CD4-positive, CD25-positive, alpha-beta regulatory T cell (primary cell): ENCODE measurements around the gene CYSRT1. TPM values are rescaled to one million over a fixed set of nuclear protein-coding genes. Genes with fewer than 3 reads are reported as not detected.
"Not testable (repeated sequence)": the region's sequence is repeated elsewhere in the genome, so short reads cannot be mapped to it uniquely, and the experiment has no call there.

Source experiments
- ATAC-seq, 2 donors: fragments of 150-1000 bp; cut with Tn5 transposase; one replicate each; pipeline ENCODE4 v1.10.0; 2021; ENCODE audit warnings: low read depth in 2 of 2, moderate number of reproducible peaks in 2 of 2, moderate library complexity in 1 of 2
- DNase-seq, 3 donors: peaks; one replicate each; pipeline versions ENCODE4 v3.0.0 to v3.0.0-alpha.2; 2012 to 2022; ENCODE audit warnings: mixed read lengths in 1 of 3
- H3K27ac ChIP-seq: one replicate; pipeline ENCODE4 v1.7.0; 2013; ENCODE audit warnings: mild to moderate bottlenecking, low read length; ENCODE audit not compliant: insufficient read depth, poor library complexity, severe bottlenecking
- H3K27me3 ChIP-seq: one replicate; pipeline ENCODE4 v1.7.0; 2013; ENCODE audit warnings: low read length; ENCODE audit not compliant: control insufficient read depth, insufficient read depth
- H3K36me3 ChIP-seq: one replicate; pipeline ENCODE4 v1.7.0; 2013; ENCODE audit warnings: mild to moderate bottlenecking, low read length, moderate library complexity; ENCODE audit not compliant: control insufficient read depth, insufficient read depth
- H3K4me1 ChIP-seq: 2 replicates; pipeline ENCODE4 v1.7.0; 2013; ENCODE audit warnings: mild to moderate bottlenecking, low read length; ENCODE audit not compliant: insufficient read depth, control insufficient read depth, poor library complexity, severe bottlenecking
- H3K4me3 ChIP-seq: one replicate; pipeline ENCODE4 v1.7.0; 2013; ENCODE audit warnings: low read depth, mild to moderate bottlenecking, low read length, moderate library complexity
- H3K9me3 ChIP-seq, 2 experiments: 1 replicate in 1 of 2; 2 replicates in 1 of 2; pipeline ENCODE4 v1.7.0; 2013; ENCODE audit warnings: low read length in 2 of 2, mild to moderate bottlenecking in 1 of 2, moderate library complexity in 1 of 2; ENCODE audit not compliant: control insufficient read depth in 2 of 2
- H3K27ac Mint-ChIP-seq, 3 donors: one replicate each; pipeline ENCODE4 v1.8.0; 2020 to 2022; ENCODE audit warnings: mild to moderate bottlenecking in 3 of 3, mixed read lengths in 3 of 3, moderate library complexity in 2 of 3
- H3K27me3 Mint-ChIP-seq: one replicate; pipeline ENCODE4 v1.8.0; 2022; ENCODE audit warnings: mild to moderate bottlenecking, mixed read lengths
- H3K36me3 Mint-ChIP-seq: one replicate; pipeline ENCODE4 v1.8.0; 2020; ENCODE audit warnings: mixed read lengths
- H3K4me1 Mint-ChIP-seq, 4 donors: one replicate each; pipeline ENCODE4 v1.8.0; 2020 to 2022; ENCODE audit warnings: mixed read lengths in 4 of 4, mild to moderate bottlenecking in 1 of 4
- H3K4me3 Mint-ChIP-seq, 4 donors: one replicate each; pipeline ENCODE4 v1.8.0; 2020 to 2022; ENCODE audit warnings: mild to moderate bottlenecking in 4 of 4, mixed read lengths in 4 of 4, moderate library complexity in 3 of 4
- H3K9me3 Mint-ChIP-seq, 7 donors: one replicate each; pipeline ENCODE4 v1.8.0; 2020 to 2022; ENCODE audit warnings: mixed read lengths in 7 of 7, mild to moderate bottlenecking in 3 of 7, moderate library complexity in 2 of 7
- polyA plus RNA-seq, 4 donors: library from polyadenylated mRNA; unstranded; fragments of 300-500 nt; fragmentation: Illumina TruSeq; gene quantifications; one replicate each; pipeline ENCODE4 v1.2.3, GENCODE V29; 2021
- total RNA-seq: library from RNA; stranded (reverse); gene quantifications from one replicate; pipeline ENCODE4 v1.2.3, GENCODE V29; 2022

The CYSRT1 gene
- total and polyA plus RNA-seq, 5 donors from 2014 or later, result not detected

GRCh38 chr9:137240841-137241489 is 16.0 kb downstream of the CYSRT1 start, which contains the start of gene TUBB4B:
TUBB4B (plus strand) TSS chr9:137241287; CDS start chr9:137241361, 74 bp downstream.
- H3K4me1 ChIP-seq, result peaks cover 55% of the 10 kb centered on the region
- H3K4me3 ChIP-seq, result peak within 1 kb of the TSS; percentile 62
- peak within 1 kb of the TSS; percentile 86 to 94 (median 93) for H3K27ac Mint-ChIP-seq
- H3K27me3 ChIP-seq, result no peaks in the 10 kb centered on the region
- peak; percentile 79 to 80 for ATAC-seq
- peak within 1 kb of the TSS; percentile 92 to 96 (median 94) for H3K4me3 Mint-ChIP-seq
- H3K36me3 ChIP-seq, result peaks cover 5% of the 10 kb centered on the region
- no peaks in the 10 kb centered on the region for H3K9me3 ChIP-seq
- no peaks in the 10 kb centered on the region for H3K9me3 Mint-ChIP-seq
- H3K27me3 Mint-ChIP-seq, result peaks cover 6% of the 10 kb centered on the region
- peak; percentile 97 to 100 (median 99) for DNase-seq
- H3K4me1 Mint-ChIP-seq, result peaks cover 0 to 44% (median 15%) of the 10 kb centered on the region in 4 donors
- H3K27ac ChIP-seq, result peak within 1 kb of the TSS; percentile 88
- H3K36me3 Mint-ChIP-seq, result peaks cover 8% of the 10 kb centered on the region

GRCh38 chr9:137241490-137242268 is 16.7 kb downstream of the CYSRT1 start:
- DNase-seq (peak in 2 of 3 donors; percentile 66 to 73), ATAC-seq (peak; percentile 16 to 17)
- peak overlapping the region; percentile 62 for H3K4me3 ChIP-seq
- Mint-ChIP-seq H3K27me3 (peaks cover 6% of the 10 kb centered on the region), H3K36me3 (peaks cover 8% of the 10 kb centered on the region), H3K9me3 (no peaks in the 10 kb centered on the region), H3K27ac (peak overlapping the region in 2 of 3 donors; percentile 86 to 93), H3K4me1 (peaks cover 0 to 42% (median 15%) of the 10 kb centered on the region in 4 donors), H3K4me3 (peak overlapping the region; percentile 89 to 96 (median 92))
- H3K36me3 ChIP-seq, result peaks cover 5% of the 10 kb centered on the region
- H3K4me1 ChIP-seq, result peaks cover 48% of the 10 kb centered on the region
- no peaks in the 10 kb centered on the region for H3K9me3 ChIP-seq
- peak overlapping the region; percentile 72 for H3K27ac ChIP-seq
- no peaks in the 10 kb centered on the region for H3K27me3 ChIP-seq

DNA sequence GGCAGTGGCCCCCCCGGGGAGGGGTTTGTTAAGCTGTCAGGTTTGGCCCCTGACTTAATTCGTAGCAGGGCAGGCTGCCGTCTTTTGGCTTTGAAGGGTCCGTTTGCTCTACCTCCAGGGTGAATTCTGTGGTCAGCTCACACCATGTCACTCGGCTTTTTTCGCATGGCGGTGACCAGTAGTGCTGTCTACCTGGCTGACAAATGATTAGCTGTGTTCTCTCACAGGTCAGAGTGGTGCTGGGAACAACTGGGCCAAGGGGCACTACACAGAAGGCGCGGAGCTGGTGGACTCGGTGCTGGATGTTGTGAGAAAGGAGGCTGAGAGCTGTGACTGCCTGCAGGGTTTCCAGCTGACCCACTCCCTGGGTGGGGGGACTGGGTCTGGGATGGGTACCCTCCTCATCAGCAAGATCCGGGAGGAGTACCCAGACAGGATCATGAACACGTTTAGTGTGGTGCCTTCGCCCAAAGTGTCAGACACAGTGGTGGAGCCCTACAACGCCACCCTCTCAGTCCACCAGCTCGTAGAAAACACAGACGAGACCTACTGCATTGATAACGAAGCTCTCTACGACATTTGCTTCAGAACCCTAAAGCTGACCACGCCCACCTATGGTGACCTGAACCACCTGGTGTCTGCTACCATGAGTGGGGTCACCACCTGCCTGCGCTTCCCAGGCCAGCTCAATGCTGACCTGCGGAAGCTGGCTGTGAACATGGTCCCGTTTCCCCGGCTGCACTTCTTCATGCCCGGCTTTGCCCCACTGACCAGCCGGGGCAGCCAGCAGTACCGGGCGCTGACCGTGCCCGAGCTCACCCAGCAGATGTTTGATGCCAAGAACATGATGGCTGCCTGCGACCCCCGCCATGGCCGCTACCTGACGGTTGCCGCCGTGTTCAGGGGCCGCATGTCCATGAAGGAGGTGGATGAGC is 17.6 kb downstream of the CYSRT1 start:
- H3K4me3 Mint-ChIP-seq, result peak overlapping the region; percentile 86 to 89 (median 88)
- H3K9me3 Mint-ChIP-seq, result no peaks in the 10 kb centered on the region
- peaks cover 8% of the 10 kb centered on the region for H3K36me3 Mint-ChIP-seq
- H3K27ac ChIP-seq, result peak overlapping the region; percentile 72
- H3K27ac Mint-ChIP-seq, result peak overlapping the region; percentile 79 to 83 (median 80)
- H3K27me3 ChIP-seq, result no peaks in the 10 kb centered on the region
- H3K9me3 ChIP-seq, result no peaks in the 10 kb centered on the region
- peaks cover 0 to 36% (median 15%) of the 10 kb centered on the region in 4 donors for H3K4me1 Mint-ChIP-seq
- peaks cover 39% of the 10 kb centered on the region for H3K4me1 ChIP-seq
- H3K36me3 ChIP-seq, result peaks cover 5% of the 10 kb centered on the region
- H3K27me3 Mint-ChIP-seq, result peaks cover 6% of the 10 kb centered on the region
- H3K4me3 ChIP-seq, result peak overlapping the region; percentile 62
- DNase-seq (peak in 1 of 3 donors; percentile 10), ATAC-seq (no peak)

DNA sequence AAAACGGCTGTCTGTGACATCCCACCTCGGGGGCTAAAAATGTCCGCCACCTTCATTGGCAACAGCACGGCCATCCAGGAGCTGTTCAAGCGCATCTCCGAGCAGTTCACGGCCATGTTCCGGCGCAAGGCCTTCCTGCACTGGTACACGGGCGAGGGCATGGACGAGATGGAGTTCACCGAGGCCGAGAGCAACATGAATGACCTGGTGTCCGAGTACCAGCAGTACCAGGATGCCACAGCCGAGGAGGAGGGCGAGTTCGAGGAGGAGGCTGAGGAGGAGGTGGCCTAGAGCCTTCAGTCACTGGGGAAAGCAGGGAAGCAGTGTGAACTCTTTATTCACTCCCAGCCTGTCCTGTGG is 18.3 kb downstream of the CYSRT1 start:
- not testable (repeated sequence) for H3K9me3 ChIP-seq, H3K36me3 Mint-ChIP-seq, H3K4me3 ChIP-seq, H3K36me3 ChIP-seq, H3K27ac ChIP-seq, H3K27ac Mint-ChIP-seq, ATAC-seq, H3K27me3 ChIP-seq, H3K27me3 Mint-ChIP-seq, H3K9me3 Mint-ChIP-seq, DNase-seq
- Mint-ChIP-seq H3K4me3 (peak overlapping the region; percentile 28 to 88 (median 64)), H3K4me1 (peaks cover 0 to 34% (median 15%) of the 10 kb centered on the region in 4 donors)
- H3K4me1 ChIP-seq, result peaks cover 37% of the 10 kb centered on the region

GRCh38 chr9:137243626-137244485 is 18.9 kb downstream of the CYSRT1 start:
- Histone ChIP-seq H3K27ac (no peak overlapping the region), H3K4me3 (no peak overlapping the region), H3K4me1 (peaks cover 31% of the 10 kb centered on the region), H3K36me3 (peaks cover 5% of the 10 kb centered on the region), H3K27me3 (no peaks in the 10 kb centered on the region), H3K9me3 (no peaks in the 10 kb centered on the region)
- H3K27ac Mint-ChIP-seq, result peak overlapping the region in 1 of 3 donors; percentile 38
- H3K4me3 Mint-ChIP-seq, result peak overlapping the region; percentile 43 to 71 (median 51)
- peaks cover 0 to 31% (median 15%) of the 10 kb centered on the region in 4 donors for H3K4me1 Mint-ChIP-seq
- H3K9me3 Mint-ChIP-seq, result no peaks in the 10 kb centered on the region
- H3K36me3 Mint-ChIP-seq, result peaks cover 8% of the 10 kb centered on the region
- no peak for DNase-seq
- no peak for ATAC-seq
- H3K27me3 Mint-ChIP-seq, result peaks cover 6% of the 10 kb centered on the region

GRCh38 chr9:137244486-137245449 is 19.8 kb downstream of the CYSRT1 start:
- ATAC-seq (no peak), DNase-seq (no peak)
- Histone ChIP-seq H3K36me3 (peaks cover 5% of the 10 kb centered on the region), H3K27me3 (no peaks in the 10 kb centered on the region), H3K27ac (no peak overlapping the region), H3K4me3 (no peak overlapping the region), H3K9me3 (no peaks in the 10 kb centered on the region), H3K4me1 (peaks cover 23% of the 10 kb centered on the region)
- peaks cover 8% of the 10 kb centered on the region for H3K36me3 Mint-ChIP-seq
- H3K4me1 Mint-ChIP-seq, result peaks cover 0 to 24% (median 13%) of the 10 kb centered on the region in 4 donors
- H3K9me3 Mint-ChIP-seq, result no peaks in the 10 kb centered on the region
- H3K27ac Mint-ChIP-seq, result peak overlapping the region in 1 of 3 donors; percentile 32
- peak overlapping the region in 2 of 4 donors; percentile 15 to 41 for H3K4me3 Mint-ChIP-seq
- peaks cover 6% of the 10 kb centered on the region for H3K27me3 Mint-ChIP-seq
